ENCODE measurements around the gene BFSP2.

DNA sequence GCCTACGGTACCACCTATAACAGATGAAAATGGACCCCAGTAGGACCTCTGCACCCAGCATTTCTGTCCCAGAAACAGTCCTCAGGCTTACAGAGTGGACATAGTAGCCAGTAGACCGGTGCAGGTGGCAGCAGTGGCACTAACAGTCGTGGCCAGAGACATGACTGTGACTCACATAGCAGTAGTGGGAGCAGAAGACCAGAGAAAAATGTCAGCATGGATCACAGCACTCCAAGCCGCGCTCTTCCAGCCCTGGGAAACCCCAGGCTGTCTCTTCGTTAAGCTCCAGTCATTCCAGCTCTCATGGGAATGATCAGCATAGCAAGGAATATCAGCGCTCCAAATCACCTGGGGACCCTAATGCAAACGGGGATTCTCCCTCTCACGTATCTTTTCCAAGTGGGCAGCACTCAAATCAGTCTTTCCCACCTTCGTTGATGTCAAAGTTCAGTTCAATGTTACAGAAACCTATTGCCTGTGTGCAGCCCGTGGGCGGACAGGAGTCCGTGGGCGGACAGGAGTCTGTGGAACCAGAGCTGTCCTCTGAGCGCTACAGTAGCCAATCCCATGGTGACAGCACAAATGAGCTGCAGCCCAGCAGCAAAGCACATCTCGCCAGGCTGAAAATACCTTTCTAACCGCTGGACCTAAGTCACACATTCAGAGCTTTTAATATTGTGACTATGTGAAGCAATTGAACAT is 10.5 kb downstream of the BFSP2 start:
- TF ChIP-seq POLR2A (IDR thresholded peaks at IDR 0.05): no peak
- TF ChIP-seq, protein P1, sequence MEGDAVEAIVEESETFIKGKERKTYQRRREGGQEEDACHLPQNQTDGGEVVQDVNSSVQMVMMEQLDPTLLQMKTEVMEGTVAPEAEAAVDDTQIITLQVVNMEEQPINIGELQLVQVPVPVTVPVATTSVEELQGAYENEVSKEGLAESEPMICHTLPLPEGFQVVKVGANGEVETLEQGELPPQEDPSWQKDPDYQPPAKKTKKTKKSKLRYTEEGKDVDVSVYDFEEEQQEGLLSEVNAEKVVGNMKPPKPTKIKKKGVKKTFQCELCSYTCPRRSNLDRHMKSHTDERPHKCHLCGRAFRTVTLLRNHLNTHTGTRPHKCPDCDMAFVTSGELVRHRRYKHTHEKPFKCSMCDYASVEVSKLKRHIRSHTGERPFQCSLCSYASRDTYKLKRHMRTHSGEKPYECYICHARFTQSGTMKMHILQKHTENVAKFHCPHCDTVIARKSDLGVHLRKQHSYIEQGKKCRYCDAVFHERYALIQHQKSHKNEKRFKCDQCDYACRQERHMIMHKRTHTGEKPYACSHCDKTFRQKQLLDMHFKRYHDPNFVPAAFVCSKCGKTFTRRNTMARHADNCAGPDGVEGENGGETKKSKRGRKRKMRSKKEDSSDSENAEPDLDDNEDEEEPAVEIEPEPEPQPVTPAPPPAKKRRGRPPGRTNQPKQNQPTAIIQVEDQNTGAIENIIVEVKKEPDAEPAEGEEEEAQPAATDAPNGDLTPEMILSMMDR (IDR thresholded peaks at IDR 0.05): no peak
